Retinal pigment epithelial cell (primary cell): Measurements from ENCODE around the gene PLCL2.

Experiments
- DNase-seq: peaks from one replicate; pipeline ENCODE4 v3.0.0-alpha.2; 2010; ENCODE audit warnings: low read depth
- H3K4me3 ChIP-seq: 2 replicates; pipeline ENCODE4 v1.5.1; 2011; ENCODE audit warnings: mild to moderate bottlenecking, low read length, control low read depth, moderate library complexity
- CTCF ChIP-seq: conservative IDR thresholded peaks from 2 replicates; pipeline ENCODE4 v1.5.1; 2011; ENCODE audit warnings: low read depth, low read length, control low read depth, inconsistent platforms

Gene PLCL2

GRCh38 chr3:16928386-16929132, 43.8 kb downstream of the PLCL2 start:
- TF ChIP-seq CTCF = no peak
- DNase-seq = no peak
- no peak overlapping the region for H3K4me3 ChIP-seq

- H3K4me3 ChIP-seq = no peak overlapping the region
- no peak for TF ChIP-seq CTCF
- DNase-seq = no peak
Observed at GRCh38 chr3:16929311-16929710, 44.6 kb downstream of the PLCL2 start.

- DNase-seq = no peak
- no peak overlapping the region for H3K4me3 ChIP-seq
- no peak for TF ChIP-seq CTCF
Observed at GRCh38 chr3:16932877-16933276, 48.1 kb downstream of the PLCL2 start.

- TF ChIP-seq CTCF = no peak
- no peak for DNase-seq
- H3K4me3 ChIP-seq = no peak overlapping the region
Observed at GRCh38 chr3:16935781-16936180, 51.0 kb downstream of the PLCL2 start.

GRCh38 chr3:16936233-16936632, 51.5 kb downstream of the PLCL2 start:
- no peak overlapping the region for H3K4me3 ChIP-seq
- no peak for TF ChIP-seq CTCF
- no peak for DNase-seq

- H3K4me3 ChIP-seq = no peak overlapping the region
- no peak for DNase-seq
- TF ChIP-seq CTCF = no peak
Observed at GRCh38 chr3:16936676-16937230, 52.0 kb downstream of the PLCL2 start.

GRCh38 chr3:16937326-16937845, 52.6 kb downstream of the PLCL2 start:
- no peak overlapping the region for H3K4me3 ChIP-seq
- no peak for DNase-seq
- no peak for TF ChIP-seq CTCF
